ENCODE data around the gene RGS6.

Gene RGS6

GRCh38 chr14:72165229-72165698 lies 233.0 kb downstream of the RGS6 start:
- no peaks in the 10 kb centered on the region for H3K36me3 ChIP-seq
- no peak overlapping the region for H3K4me3 ChIP-seq (ENCODE audit: low read depth in 1 of 2, low read length in 1 of 2)
- H3K9me3 ChIP-seq: no peaks in the 10 kb centered on the region
- H3K27ac ChIP-seq: no peak overlapping the region
- H3K27me3 ChIP-seq: no peaks in the 10 kb centered on the region
- no peaks in the 10 kb centered on the region for H3K4me1 ChIP-seq (ENCODE audit: control insufficient read depth in 1 of 2, insufficient read depth in 1 of 2, low read depth in 1 of 2, low read length in 1 of 2)
- no peak for TF ChIP-seq CTCF (IDR thresholded peaks at IDR 0.05)

- no peaks in the 10 kb centered on the region for H3K9me3 ChIP-seq
- H3K4me1 ChIP-seq (ENCODE audit: control insufficient read depth in 1 of 2, insufficient read depth in 1 of 2, low read depth in 1 of 2, low read length in 1 of 2): no peaks in the 10 kb centered on the region
- no peak for TF ChIP-seq CTCF (IDR thresholded peaks at IDR 0.05)
- no peaks in the 10 kb centered on the region for H3K36me3 ChIP-seq
- H3K27ac ChIP-seq: no peak overlapping the region
- H3K27me3 ChIP-seq: no peaks in the 10 kb centered on the region
- no peak overlapping the region for H3K4me3 ChIP-seq (ENCODE audit: low read depth in 1 of 2, low read length in 1 of 2)
These were observed 237.3 kb downstream of the RGS6 start for GRCh38 chr14:72169521-72169920.

GRCh38 chr14:72172049-72172448 lies 239.8 kb downstream of the RGS6 start:
- no peaks in the 10 kb centered on the region for H3K27me3 ChIP-seq
- H3K9me3 ChIP-seq: no peaks in the 10 kb centered on the region
- H3K27ac ChIP-seq: no peak overlapping the region
- no peak for TF ChIP-seq CTCF (IDR thresholded peaks at IDR 0.05)
- no peak overlapping the region for H3K4me3 ChIP-seq (ENCODE audit: low read depth in 1 of 2, low read length in 1 of 2)
- no peaks in the 10 kb centered on the region for H3K36me3 ChIP-seq
- no peaks in the 10 kb centered on the region for H3K4me1 ChIP-seq (ENCODE audit: control insufficient read depth in 1 of 2, insufficient read depth in 1 of 2, low read depth in 1 of 2, low read length in 1 of 2)

- H3K36me3 ChIP-seq: no peaks in the 10 kb centered on the region
- no peak overlapping the region for H3K27ac ChIP-seq
- H3K27me3 ChIP-seq: no peaks in the 10 kb centered on the region
- H3K9me3 ChIP-seq: no peaks in the 10 kb centered on the region
- TF ChIP-seq CTCF (IDR thresholded peaks at IDR 0.05): no peak
- no peaks in the 10 kb centered on the region for H3K4me1 ChIP-seq (ENCODE audit: control insufficient read depth in 1 of 2, insufficient read depth in 1 of 2, low read depth in 1 of 2, low read length in 1 of 2)
- H3K4me3 ChIP-seq (ENCODE audit: low read depth in 1 of 2, low read length in 1 of 2): no peak overlapping the region
These were observed 240.4 kb downstream of the RGS6 start for GRCh38 chr14:72172597-72172996.

- no peak for TF ChIP-seq CTCF (IDR thresholded peaks at IDR 0.05)
These were observed 240.9 kb downstream of the RGS6 start for GRCh38 chr14:72173038-72173720.

More at GRCh38 chr14:72173038-72173720, 240.9 kb downstream of the RGS6 start:
- Histone ChIP-seq H3K4me1 (ENCODE audit: control insufficient read depth in 1 of 2, insufficient read depth in 1 of 2, low read depth in 1 of 2, low read length in 1 of 2) (no peaks in the 10 kb centered on the region), H3K36me3 (no peaks in the 10 kb centered on the region), H3K27me3 (no peaks in the 10 kb centered on the region), H3K27ac (no peak overlapping the region), H3K9me3 (no peaks in the 10 kb centered on the region), H3K4me3 (ENCODE audit: low read depth in 1 of 2, low read length in 1 of 2) (no peak overlapping the region)

Data from neutrophil (primary cell).